ENCODE results near the gene CTRL.

The CTRL gene

GRCh38 chr16:67934306-67935100 is 2.8 kb upstream of the CTRL start:
- no peak for TF ChIP-seq CTCF (IDR thresholded peaks at IDR 0.05; ENCODE audit: extremely low read depth, missing control alignments)
- no peak for DNase-seq (ENCODE audit: low spot score)

GRCh38 chr16:67933805-67934204 is 2.1 kb upstream of the CTRL start:
- no peak for TF ChIP-seq CTCF (IDR thresholded peaks at IDR 0.05; ENCODE audit: extremely low read depth, missing control alignments)
- no peak for DNase-seq (ENCODE audit: low spot score)

- no peak for DNase-seq (ENCODE audit: low spot score)
- TF ChIP-seq CTCF (IDR thresholded peaks at IDR 0.05; ENCODE audit: extremely low read depth, missing control alignments) = no peak
These were observed 789 bp upstream of the CTRL start for GRCh38 chr16:67932462-67932840.

GRCh38 chr16:67930678-67931211 is 917 bp downstream of the CTRL start:
- no peak for DNase-seq (ENCODE audit: low spot score)
- TF ChIP-seq CTCF (IDR thresholded peaks at IDR 0.05; ENCODE audit: extremely low read depth, missing control alignments) = no peak

- TF ChIP-seq CTCF (IDR thresholded peaks at IDR 0.05; ENCODE audit: extremely low read depth, missing control alignments) = no peak
- DNase-seq (ENCODE audit: low spot score) = no peak
These were observed 1.5 kb downstream of the CTRL start for GRCh38 chr16:67930191-67930590.

GRCh38 chr16:67928561-67929364 is 2.9 kb downstream of the CTRL start:
- peak; percentile 91 for TF ChIP-seq CTCF (IDR thresholded peaks at IDR 0.05; ENCODE audit: extremely low read depth, missing control alignments)
- peak; percentile 79 for DNase-seq (ENCODE audit: low spot score)

- DNase-seq (ENCODE audit: low spot score) = no peak
- no peak for TF ChIP-seq CTCF (IDR thresholded peaks at IDR 0.05; ENCODE audit: extremely low read depth, missing control alignments)
These were observed 3.5 kb downstream of the CTRL start for GRCh38 chr16:67928147-67928546.
